ENCODE data around the gene HNRNPL. TPM values are rescaled to one million over a fixed set of nuclear protein-coding genes. Genes with fewer than 3 reads are reported as not detected.
A peak's percentile ranks its signal among the peaks of the same experiment; 100 is the strongest.

HNRNPL gene
- total and polyA plus RNA-seq, 2 of the 8 experiments (the other 6 are each of a cell fraction or from before 2014, with no cell fraction given), result 404 to 779 TPM

GRCh38 chr19:38830039-38830733, 19.6 kb downstream of the HNRNPL start:
- Histone ChIP-seq H2AFZ (ENCODE audit: low read length) (no peak overlapping the region), H2BK120ac (replicated peaks; ENCODE audit: low read depth, low read length) (no peak overlapping the region), H2BK20ac (ENCODE audit: low read length) (no peak overlapping the region), H3K27ac (ENCODE audit: low read depth, low read length) (no peak overlapping the region), H2BK5ac (ENCODE audit: low read depth, low read length) (no peak overlapping the region), H3K18ac (ENCODE audit: extremely low read depth, low read length) (no peak overlapping the region), H4K5ac (ENCODE audit: insufficient read length, low read depth, low read length) (no peak overlapping the region), H2BK12ac (ENCODE audit: low read depth, low read length) (no peak overlapping the region), H3K4ac (replicated peaks; ENCODE audit: insufficient read length, low read depth, low read length) (no peak overlapping the region), H3K79me2 (ENCODE audit: control insufficient read depth in 1 of 2, insufficient read depth in 2 of 2, low read length in 2 of 2) (no peaks in the 10 kb centered on the region), H3K9ac (replicated peaks in 1 of 4; ENCODE audit: extremely low read depth in 1 of 4, low read depth in 3 of 4, low read length in 3 of 4) (no peak overlapping the region), H3K23ac (ENCODE audit: insufficient read length) (no peak overlapping the region), H3K14ac (ENCODE audit: insufficient read length) (no peak overlapping the region), H3K36me3 (ENCODE audit: control insufficient read depth in 2 of 4, insufficient read depth in 4 of 4, low read length in 3 of 4) (peaks cover 0 to 26% (median 5%) of the 10 kb centered on the region in 4 experiments; a peak in 3 of 8 replicates), H3K4me1 (replicated peaks in 1 of 4; ENCODE audit: control insufficient read depth in 3 of 4, insufficient read depth in 4 of 4, low read length in 3 of 4) (peaks cover 0 to 6% (median 1%) of the 10 kb centered on the region in 4 experiments; a peak in 1 of 7 replicates), H3K56ac (replicated peaks; ENCODE audit: insufficient read length, low read depth, low read length) (no peak overlapping the region), H4K91ac (replicated peaks; ENCODE audit: insufficient read length, low read length) (no peak overlapping the region), H3K4me3 (ENCODE audit: extremely low read depth in 1 of 4, insufficient read depth in 2 of 4, low read depth in 3 of 4, low read length in 4 of 4) (no peak overlapping the region), H3K23me2 (ENCODE audit: low read depth, low read length) (peaks cover 8% of the 10 kb centered on the region), H2AK5ac (ENCODE audit: low read depth, low read length) (no peak overlapping the region), H3K9me3 (ENCODE audit: insufficient read depth in 2 of 2, low read depth in 1 of 2, low read length in 1 of 2) (no peaks in the 10 kb centered on the region), H3K27me3 (replicated peaks in 1 of 4; ENCODE audit: control insufficient read depth in 3 of 4, extremely low read depth in 1 of 4, insufficient read depth in 3 of 4, low read length in 3 of 4) (no peaks in the 10 kb centered on the region), H3K79me1 (ENCODE audit: low read depth, low read length) (peaks cover 5% of the 10 kb centered on the region; the same call in 1 of the 2 replicates), H3K4me2 (ENCODE audit: insufficient read depth in 1 of 2, low read depth in 2 of 2, low read length in 2 of 2) (peak overlapping the region in 1 of 2 experiments; percentile 97; a peak in 1 of 4 replicates), H2BK15ac (ENCODE audit: low read length) (no peak overlapping the region), H4K20me1 (replicated peaks in 1 of 2; ENCODE audit: control insufficient read depth in 1 of 2, insufficient read depth in 2 of 2, low read length in 2 of 2) (no peaks in the 10 kb centered on the region), H4K8ac (ENCODE audit: extremely low read depth, insufficient read depth, low read length) (no peak overlapping the region)
- POLR2A ChIA-PET (ENCODE audit: partially characterized antibody), result interaction anchor here (0.8 to 14.2 kb wide), 7 partner anchors 8 to 39 kb away, joined by 3 to 376 read pairs (median 6); partner anchors contain the start of gene HNRNPL
- WGBS, 2 experiments (ENCODE audit: extremely low coverage in 1 of 2, insufficient coverage in 1 of 2, insufficient read length in 1 of 2, insufficient replicate concordance in 2 of 2, low coverage in 1 of 2, low lambda C conversion rate in 2 of 2, missing lambda C conversion rate in 1 of 2), result 92% methylated on average over 4 of the region's 4 CpGs; no CpG with 5 or more reads in 1 of the 2 experiments
- CTCF ChIA-PET (ENCODE audit: partially characterized antibody), result interaction anchor here (1.0 to 2.7 kb wide), 6 partner anchors 10 to 130 kb away, joined by 3 to 11 read pairs (median 4); no protein-coding TSS in a partner anchor
- FAIRE-seq (no peak), DNase-seq (ENCODE audit: low read depth in 1 of 2, low spot score in 2 of 2) (no peak)
- TF ChIP-seq CTBP2 (IDR thresholded peaks at IDR 0.05; ENCODE audit: borderline replicate concordance, insufficient read depth, insufficient read length, low read length) (no peak), TCF12 (IDR thresholded peaks at IDR 0.05; ENCODE audit: low read depth, low read length) (no peak), ATF3 (IDR thresholded peaks at IDR 0.05; ENCODE audit: insufficient read depth, low read depth, low read length) (no peak), NANOG (IDR thresholded peaks at IDR 0.05; ENCODE audit: insufficient read depth, low read depth, low read length, poor library complexity, severe bottlenecking) (no peak), KDM1A (IDR thresholded peaks at IDR 0.05; ENCODE audit: borderline replicate concordance, low read length) (no peak), ASH2L (IDR thresholded peaks at IDR 0.05; ENCODE audit: low read length) (no peak), EGR1 (IDR thresholded peaks at IDR 0.05; ENCODE audit: borderline replicate concordance, low read depth, low read length) (no peak), EZH2 (IDR thresholded peaks at IDR 0.05; ENCODE audit: low read depth, low read length, severe bottlenecking) (no peak), USF2 (IDR thresholded peaks at IDR 0.05; ENCODE audit: low read length) (no peak), TAF7 (optimal IDR thresholded peaks at IDR 0.05; ENCODE audit: borderline replicate concordance, low read depth, low read length) (no peak)

All from H1 (cell line).